HepG2 (cell line): ENCODE results near the gene BEND3. TPM values are rescaled to one million over a fixed set of nuclear protein-coding genes. Genes with fewer than 3 reads are reported as not detected.

Source experiments
- ATAC-seq: fragments of 200-7000 bp; cut with Tn5 transposase; 3 replicates; pipeline ENCODE4 v1.9.1; 2020; ENCODE audit warnings: mild to moderate bottlenecking, moderate library complexity
- BruUV-seq: library from RNA; stranded (reverse); fragments of 400-500 nt; replicated peaks from 2 replicates; lab custom pipeline; 2021; lab: Mats Ljungman, UMichigan
- CTCF ChIA-PET: fragments of 300-600 bp; formaldehyde crosslinking; extraction: SDS; loops from one replicate; lab custom pipeline; 2021; ENCODE audit warnings: low total read pairs, inconsistent platforms, low intra/inter-chr PET ratio; lab: Yijun Ruan, JAX
- POLR2A ChIA-PET: fragments of 350-600 bp; sonication (Branson Sonifier 250); formaldehyde crosslinking; loops from one replicate; lab custom pipeline; 2020; ENCODE audit warnings: antibody characterized with exemption, inconsistent platforms; lab: Yijun Ruan, JAX
- DNase-seq: peaks from one replicate; pipeline ENCODE4 v3.0.0-alpha.2; 2015; ENCODE audit warnings: low spot score
- FAIRE-seq: peaks from 3 replicates; lab custom pipeline; 2011; peaks lifted over from hg19 to GRCh38; lab: Jason Lieb, UNC
- H2AFZ ChIP-seq: one replicate; pipeline ENCODE4 v1.6.1; 2011; ENCODE audit warnings: low read length, inconsistent platforms
- H3K27ac ChIP-seq: fragments of 300-600 bp; 3 replicates; pipeline ENCODE4 v1.8.0; 2011; ENCODE audit warnings: mixed run types, mild to moderate bottlenecking, mixed read lengths, low read length, inconsistent platforms; ENCODE audit not compliant: insufficient read depth; ENCODE audit errors: extremely low read length
- H3K27me3 ChIP-seq, 2 experiments: fragments of 200-600 bp in 1 of 2; 2 replicates in 1 of 2; 3 replicates in 1 of 2; pipeline versions ENCODE4 v1.6.0 to v1.8.0; 2011; ENCODE audit warnings: low read length in 2 of 2, mild to moderate bottlenecking in 2 of 2, moderate library complexity in 2 of 2, inconsistent platforms in 1 of 2; ENCODE audit not compliant: insufficient read depth in 2 of 2, control insufficient read depth in 1 of 2
- H3K36me3 ChIP-seq, 2 experiments: fragments of 200-600 bp in 1 of 2; replicated peaks in 1 of 2; 2 replicates in 1 of 2; 3 replicates in 1 of 2; pipeline versions ENCODE4 v1.5.1 to v1.8.0; 2011; ENCODE audit warnings: low read length in 2 of 2, inconsistent platforms in 1 of 2; ENCODE audit not compliant: insufficient read depth in 2 of 2, control insufficient read depth in 1 of 2
- H3K4me1 ChIP-seq: 2 replicates; pipeline ENCODE4 v1.5.1; 2012; ENCODE audit warnings: low read length, inconsistent platforms; ENCODE audit not compliant: insufficient read depth
- H3K4me2 ChIP-seq: 2 replicates; pipeline ENCODE4 v1.6.0; 2011; ENCODE audit warnings: low read depth, low read length, inconsistent platforms
- H3K4me3 ChIP-seq, 3 experiments: fragments of 200-600 bp in 1 of 3; sonication (generic), shearing (Covaris generic) in 1 of 3; replicated peaks in 1 of 3; 2 replicates each; pipeline ENCODE4 v1.5.1; 2011 to 2016; ENCODE audit warnings: low read length in 3 of 3, inconsistent platforms in 2 of 3, low read depth in 2 of 3, mild to moderate bottlenecking in 2 of 3, control low read depth in 1 of 3, mixed read lengths in 1 of 3; ENCODE audit not compliant: insufficient read depth in 1 of 3
- H3K79me2 ChIP-seq: one replicate; pipeline ENCODE4 v1.6.1; 2011; ENCODE audit warnings: low read length, inconsistent platforms; ENCODE audit not compliant: insufficient read depth
- H3K9ac ChIP-seq: 2 replicates; pipeline ENCODE4 v1.6.0; 2011; ENCODE audit warnings: mild to moderate bottlenecking, low read depth, low read length, inconsistent platforms; ENCODE audit not compliant: insufficient read depth
- H3K9me3 ChIP-seq: 2 replicates; pipeline ENCODE4 v1.5.1; 2012; ENCODE audit warnings: mild to moderate bottlenecking, low read length
- H4K20me1 ChIP-seq: 2 replicates; pipeline ENCODE4 v1.6.0; 2011; ENCODE audit warnings: inconsistent platforms, mild to moderate bottlenecking, low read length, moderate library complexity; ENCODE audit not compliant: insufficient read depth
- ATF2 ChIP-seq: sonication (generic); formaldehyde crosslinking; IDR thresholded peaks from 2 replicates; pipeline ENCODE4 v1.4.0; 2020; ENCODE audit warnings: missing genetic modification reagents
- CREB3 ChIP-seq: sonication (generic); formaldehyde crosslinking; IDR thresholded peaks from 2 replicates; pipeline ENCODE4 v1.5.0; 2020; ENCODE audit warnings: missing genetic modification reagents
- PRMT3 ChIP-seq: sonication (generic); formaldehyde crosslinking; IDR thresholded peaks from 2 replicates; pipeline ENCODE4 v1.8.1; 2022; ENCODE audit warnings: low read depth, mild to moderate bottlenecking, moderate library complexity, missing genetic modification reagents, borderline replicate concordance
- SATB2 ChIP-seq: sonication (generic); formaldehyde crosslinking; IDR thresholded peaks from 2 replicates; pipeline ENCODE4 v1.5.0; 2020; ENCODE audit warnings: missing genetic modification reagents
- ZEB1 ChIP-seq: IDR thresholded peaks from 2 replicates; pipeline ENCODE4 v1.6.1; 2012; ENCODE audit warnings: mild to moderate bottlenecking, low read depth, inconsistent platforms; ENCODE audit not compliant: insufficient replicate concordance
- ZNF276 ChIP-seq: sonication (generic); formaldehyde crosslinking; IDR thresholded peaks from 2 replicates; pipeline ENCODE4 v1.4.0; 2020; ENCODE audit warnings: mild to moderate bottlenecking, low read depth, missing genetic modification reagents
- ZNF510 ChIP-seq: sonication (generic); formaldehyde crosslinking; IDR thresholded peaks from 2 replicates; pipeline ENCODE4 v1.4.0; 2020; ENCODE audit warnings: low read depth, mild to moderate bottlenecking, missing genetic modification reagents
- WGBS: methylation state at CpG from one replicate; pipeline ENCODE4 v1.1.6; 2017; ENCODE audit warnings: low lambda C conversion rate; 5-methylcytosine and 5-hydroxymethylcytosine counted together
- in situ Hi-C: cut with HindIII; loops from 2 replicates; pipeline ENCODE4 v1.10.0; 2017; ENCODE audit warnings: low pct_unique_long_range_greater_than_20kb; ENCODE audit not compliant: extremely low pct_ligation_motif_present
- intact Hi-C: fragments of 100-400 bp; cut with micrococcal nuclease; formaldehyde crosslinking; loops from one replicate; pipeline ENCODE4 v1.10.0; 2022; ENCODE audit not compliant: unreplicated experiment
- polyA plus RNA-seq, 8 experiments: library from polyadenylated mRNA; depleted of rRNA in 3 of 8; stranded (reverse) in 7 of 8; unstranded in 1 of 8; fragments of >200 nt; fragmentation: Illumina TruSeq in 4 of 8; extraction: Trizol in 4 of 8; gene quantifications; 2 replicates each; pipeline versions ENCODE4 v1.2.1 to v1.2.3, GENCODE V29; 2011 to 2016; ENCODE audit warnings: low read depth in 4 of 8, missing spikeins in 1 of 8, mixed read lengths in 1 of 8; ENCODE audit not compliant: insufficient read depth in 1 of 8
- total RNA-seq, 5 experiments: library from RNA; depleted of rRNA; stranded (reverse); fragments of >200 nt; fragmentation: Illumina TruSeq; extraction: Trizol; gene quantifications; 2 replicates each; pipeline ENCODE4 v1.2.3, GENCODE V29; 2016; ENCODE audit warnings: low read depth in 1 of 5
- TF ChIP-seq, protein P1 (sequence below): sonication (generic); formaldehyde crosslinking; IDR thresholded peaks from 2 replicates; pipeline ENCODE4 v1.8.1; 2023; ENCODE audit warnings: missing genetic modification reagents, mild to moderate bottlenecking, borderline replicate concordance

Gene BEND3
- total and polyA plus RNA-seq, 2 of the 13 experiments (the other 11 are each of a cell fraction or from before 2014, with no cell fraction given), result 1.4 to 5.8 TPM

- Histone ChIP-seq H3K9ac (no peak overlapping the region), H3K4me1 (peaks cover 15% of the 10 kb centered on the region), H4K20me1 (no peaks in the 10 kb centered on the region), H3K27me3 (no peaks in the 10 kb centered on the region), H3K4me3 (no peak overlapping the region), H3K4me2 (no peak overlapping the region), H3K79me2 (no peaks in the 10 kb centered on the region), H3K27ac (no peak overlapping the region), H3K9me3 (no peaks in the 10 kb centered on the region), H3K36me3 (no peaks in the 10 kb centered on the region), H2AFZ (no peak overlapping the region)
- ATAC-seq, result no peak
- no TSS peak for BruUV-seq
- ChIA-PET CTCF (no interaction called here), POLR2A (no interaction called here)
- FAIRE-seq, result no peak
- 84% methylated on average over 6 of the region's 6 CpGs for WGBS
- no peak for DNase-seq
- intact Hi-C loops, result no loop called here
- in situ Hi-C loops, result no loop called here
- TF ChIP-seq ATF2 (CRISPR knock-in tag) (no peak), PRMT3 (CRISPR knock-in tag) (no peak), SATB2 (CRISPR knock-in tag) (no peak)
Measured at GRCh38 chr6:107123501-107123900, 8.2 kb upstream of the BEND3 start.

GRCh38 chr6:107122748-107123147 is 7.4 kb upstream of the BEND3 start:
- Histone ChIP-seq H3K9ac (no peak overlapping the region), H3K4me1 (peaks cover 14% of the 10 kb centered on the region; the same call in 1 of the 2 replicates), H2AFZ (no peak overlapping the region), H3K4me3 (no peak overlapping the region), H3K9me3 (no peaks in the 10 kb centered on the region), H3K36me3 (no peaks in the 10 kb centered on the region), H3K79me2 (no peaks in the 10 kb centered on the region), H4K20me1 (no peaks in the 10 kb centered on the region), H3K27ac (no peak overlapping the region), H3K4me2 (no peak overlapping the region), H3K27me3 (no peaks in the 10 kb centered on the region)
- ChIA-PET POLR2A (no interaction called here), CTCF (no interaction called here)
- 78% methylated on average over 4 of the region's 4 CpGs for WGBS
- BruUV-seq, result no TSS peak
- no peak for ATAC-seq
- FAIRE-seq, result no peak
- DNase-seq, result no peak
- in situ Hi-C loops, result no loop called here
- intact Hi-C loops, result no loop called here
- TF ChIP-seq ZNF276 (CRISPR knock-in tag) (no peak), ZNF510 (CRISPR knock-in tag) (no peak), ZEB1 (no peak), CREB3 (CRISPR knock-in tag) (no peak)
- TF ChIP-seq, protein P1, sequence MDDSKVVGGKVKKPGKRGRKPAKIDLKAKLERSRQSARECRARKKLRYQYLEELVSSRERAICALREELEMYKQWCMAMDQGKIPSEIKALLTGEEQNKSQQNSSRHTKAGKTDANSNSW, result no peak
